Measurements from ENCODE around the gene GALP. TPM values are rescaled to one million over a fixed set of nuclear protein-coding genes. Genes with fewer than 3 reads are reported as not detected.
A peak's percentile ranks its signal among the peaks of the same experiment; 100 is the strongest.
"Not testable (repeated sequence)": the region's sequence is repeated elsewhere in the genome, so short reads cannot be mapped to it uniquely, and the experiment has no call there.

Gene GALP
- total RNA-seq, 2 experiments from 2014 or later = not detected

- Mint-ChIP-seq H3K4me3 (no peak overlapping the region), H3K4me1 (peaks cover 6% of the 10 kb centered on the region), H3K27me3 (no peaks in the 10 kb centered on the region), H3K27ac (no peak overlapping the region), H3K36me3 (peaks cover 11% of the 10 kb centered on the region), H3K9me3 (no peaks in the 10 kb centered on the region)
- DNase-seq = no peak
These were observed 17.5 kb upstream of the GALP start for GRCh38 chr19:56158170-56158757.

- Mint-ChIP-seq H3K4me1 (no peaks in the 10 kb centered on the region), H3K36me3 (peaks cover 11% of the 10 kb centered on the region), H3K27me3 (no peaks in the 10 kb centered on the region), H3K9me3 (no peaks in the 10 kb centered on the region), H3K4me3 (no peak overlapping the region), H3K27ac (no peak overlapping the region)
- no peak for DNase-seq
These were observed 16.7 kb upstream of the GALP start for GRCh38 chr19:56159009-56159559.

- no peaks in the 10 kb centered on the region for H3K4me1 Mint-ChIP-seq
- H3K9me3 Mint-ChIP-seq = no peaks in the 10 kb centered on the region
- peaks cover 10% of the 10 kb centered on the region for H3K36me3 Mint-ChIP-seq
These were observed 16.1 kb upstream of the GALP start for GRCh38 chr19:56159622-56160271.

GRCh38 chr19:56161534-56161933 lies 14.3 kb upstream of the GALP start:
- H3K4me3 Mint-ChIP-seq = no peak overlapping the region
- peaks cover 10% of the 10 kb centered on the region for H3K36me3 Mint-ChIP-seq
- H3K9me3 Mint-ChIP-seq = no peaks in the 10 kb centered on the region

More at GRCh38 chr19:56159622-56160271, 16.1 kb upstream of the GALP start:
- H3K27ac Mint-ChIP-seq = no peak overlapping the region
- DNase-seq = no peak
- no peaks in the 10 kb centered on the region for H3K27me3 Mint-ChIP-seq
- H3K4me3 Mint-ChIP-seq = no peak overlapping the region

GRCh38 chr19:56162258-56162657 lies 13.6 kb upstream of the GALP start:
- Mint-ChIP-seq H3K4me3 (no peak overlapping the region), H3K4me1 (no peaks in the 10 kb centered on the region), H3K27ac (peak overlapping the region; percentile 3), H3K9me3 (no peaks in the 10 kb centered on the region), H3K36me3 (peaks cover 10% of the 10 kb centered on the region), H3K27me3 (peaks cover 8% of the 10 kb centered on the region)
- peak; percentile 33 for DNase-seq

More at GRCh38 chr19:56161534-56161933, 14.3 kb upstream of the GALP start:
- no peak overlapping the region for H3K27ac Mint-ChIP-seq
- no peak for DNase-seq
- no peaks in the 10 kb centered on the region for H3K4me1 Mint-ChIP-seq
- peaks cover 8% of the 10 kb centered on the region for H3K27me3 Mint-ChIP-seq

- DNase-seq = no peak
- Mint-ChIP-seq H3K36me3 (peaks cover 10% of the 10 kb centered on the region), H3K27me3 (peaks cover 13% of the 10 kb centered on the region), H3K9me3 (no peaks in the 10 kb centered on the region), H3K27ac (no peak overlapping the region), H3K4me3 (no peak overlapping the region), H3K4me1 (no peaks in the 10 kb centered on the region)
These were observed 12.7 kb upstream of the GALP start for GRCh38 chr19:56163097-56163496.

- no peaks in the 10 kb centered on the region for H3K9me3 Mint-ChIP-seq
- peaks cover 2% of the 10 kb centered on the region for H3K4me1 Mint-ChIP-seq
- peaks cover 20% of the 10 kb centered on the region for H3K27me3 Mint-ChIP-seq
- no peaks in the 10 kb centered on the region for H3K36me3 Mint-ChIP-seq
- H3K4me3 Mint-ChIP-seq = no peak overlapping the region
- no peak overlapping the region for H3K27ac Mint-ChIP-seq
- DNase-seq = no peak
These were observed 8.7 kb upstream of the GALP start for GRCh38 chr19:56167064-56167578.

- Mint-ChIP-seq H3K36me3 (no peaks in the 10 kb centered on the region), H3K4me3 (no peak overlapping the region), H3K27ac (no peak overlapping the region), H3K4me1 (peaks cover 2% of the 10 kb centered on the region), H3K27me3 (peaks cover 19% of the 10 kb centered on the region), H3K9me3 (no peaks in the 10 kb centered on the region)
- DNase-seq = no peak
These were observed 5.5 kb upstream of the GALP start for GRCh38 chr19:56170261-56170660.

GRCh38 chr19:56174086-56174485 lies 1.7 kb upstream of the GALP start:
- no peak for DNase-seq
- H3K36me3 Mint-ChIP-seq = no peaks in the 10 kb centered on the region
- peaks cover 6% of the 10 kb centered on the region for H3K27me3 Mint-ChIP-seq
- H3K9me3 Mint-ChIP-seq = no peaks in the 10 kb centered on the region
- H3K4me3 Mint-ChIP-seq = no peak overlapping the region
- peaks cover 2% of the 10 kb centered on the region for H3K4me1 Mint-ChIP-seq
- H3K27ac Mint-ChIP-seq = no peak overlapping the region

- peaks cover 2% of the 10 kb centered on the region for H3K4me1 Mint-ChIP-seq
- no peak overlapping the region for H3K27ac Mint-ChIP-seq
- H3K4me3 Mint-ChIP-seq = no peak overlapping the region
- peaks cover 6% of the 10 kb centered on the region for H3K27me3 Mint-ChIP-seq
- H3K36me3 Mint-ChIP-seq = no peaks in the 10 kb centered on the region
- no peaks in the 10 kb centered on the region for H3K9me3 Mint-ChIP-seq
- no peak for DNase-seq
These were observed 1.3 kb upstream of the GALP start for GRCh38 chr19:56174550-56174949.

GRCh38 chr19:56176310-56176709 lies 502 bp downstream of the GALP start:
- DNase-seq, H3K36me3 Mint-ChIP-seq, H3K27ac Mint-ChIP-seq, H3K27me3 Mint-ChIP-seq, H3K4me3 Mint-ChIP-seq, H3K9me3 Mint-ChIP-seq, H3K4me1 Mint-ChIP-seq: not testable (repeated sequence)

GRCh38 chr19:56176881-56177280 lies 1.1 kb downstream of the GALP start:
- Mint-ChIP-seq H3K36me3 (no peaks in the 10 kb centered on the region), H3K9me3 (no peaks in the 10 kb centered on the region), H3K27ac (no peak overlapping the region), H3K4me3 (no peak overlapping the region), H3K27me3 (peaks cover 4% of the 10 kb centered on the region), H3K4me1 (peaks cover under 1% of the 10 kb centered on the region)
- no peak for DNase-seq

GRCh38 chr19:56177564-56178243 lies 1.9 kb downstream of the GALP start:
- no peak for DNase-seq
- Mint-ChIP-seq H3K4me1 (no peaks in the 10 kb centered on the region), H3K36me3 (no peaks in the 10 kb centered on the region), H3K27ac (no peak overlapping the region), H3K27me3 (no peaks in the 10 kb centered on the region), H3K9me3 (no peaks in the 10 kb centered on the region), H3K4me3 (no peak overlapping the region)

GRCh38 chr19:56189785-56190184 lies 14.0 kb downstream of the GALP start:
- peaks cover 2% of the 10 kb centered on the region for H3K4me1 Mint-ChIP-seq
- peaks cover 13% of the 10 kb centered on the region for H3K27me3 Mint-ChIP-seq
- DNase-seq = no peak
- H3K36me3 Mint-ChIP-seq = no peaks in the 10 kb centered on the region
- H3K4me3 Mint-ChIP-seq = no peak overlapping the region
- no peak overlapping the region for H3K27ac Mint-ChIP-seq
- H3K9me3 Mint-ChIP-seq = no peaks in the 10 kb centered on the region

- H3K4me3 Mint-ChIP-seq = no peak overlapping the region
- H3K27ac Mint-ChIP-seq = no peak overlapping the region
- H3K27me3 Mint-ChIP-seq = no peaks in the 10 kb centered on the region
- H3K9me3 Mint-ChIP-seq = no peaks in the 10 kb centered on the region
- DNase-seq = no peak
- no peaks in the 10 kb centered on the region for H3K36me3 Mint-ChIP-seq
- no peaks in the 10 kb centered on the region for H3K4me1 Mint-ChIP-seq
These were observed 15.3 kb downstream of the GALP start for GRCh38 chr19:56191115-56191514.
